Ovary (tissue), 9 donors: ENCODE results near the gene GRM3. TPM values are rescaled to one million over a fixed set of nuclear protein-coding genes. Genes with fewer than 3 reads are reported as not detected.

Experiments
- DNase-seq, 5 donors: peaks; one replicate each; pipeline ENCODE4 v3.0.0-alpha.2; 2019 to 2020
- H3K27ac ChIP-seq, 2 donors: fragments of 200-600 bp; one replicate each; pipeline versions ENCODE4 v1.5.1 to v1.8.0; 2019 to 2022
- H3K27me3 ChIP-seq: fragments of 200-600 bp; one replicate; pipeline ENCODE4 v1.8.0; 2022
- H3K36me3 ChIP-seq: fragments of 200-600 bp; sonication (generic); one replicate; pipeline ENCODE4 v1.5.1; 2019
- H3K4me1 ChIP-seq: one replicate; pipeline ENCODE4 v1.8.1; 2013; ENCODE audit warnings: mild to moderate bottlenecking, moderate library complexity; ENCODE audit not compliant: insufficient read depth
- H3K4me3 ChIP-seq: fragments of 200-600 bp; sonication (generic); one replicate; pipeline ENCODE4 v1.5.1; 2017
- H3K9me3 ChIP-seq, 2 donors: fragments of 200-600 bp in 1 of 2; sonication (generic) in 1 of 2; one replicate each; pipeline versions ENCODE4 v1.5.1 to v1.8.1; 2013 to 2019; ENCODE audit warnings: mild to moderate bottlenecking in 1 of 2, moderate library complexity in 1 of 2
- EP300 ChIP-seq: sonication (generic); formaldehyde crosslinking; IDR thresholded peaks from one replicate; pipeline ENCODE4 v1.6.1; 2017; ENCODE audit warnings: antibody characterized with exemption
- POLR2A ChIP-seq: fragments of 450-650 bp; IDR thresholded peaks from one replicate; pipeline ENCODE4 v1.6.1; 2017; ENCODE audit warnings: antibody characterized with exemption, mild to moderate bottlenecking, moderate library complexity
- WGBS, 3 donors: extraction: QIAGEN DNeasy Blood & Tissue Kit in 1 of 3; methylation state at CpG; one replicate each; pipeline versions ENCODE4 v1.1.5 to v1.1.7; 2013 to 2017; 5-methylcytosine and 5-hydroxymethylcytosine counted together
- intact Hi-C, 4 donors: fragments of 100-400 bp; cut with DNase I; formaldehyde crosslinking; loops; one replicate each; pipeline versions ENCODE4 v1.11.0 to v1.15.1; 2022 to 2023
- polyA plus RNA-seq, 2 donors: library from polyadenylated mRNA; stranded (reverse); fragments of 200-250 nt in 1 of 2; fragments of 350-450 nt in 1 of 2; fragmentation: Illumina TruSeq in 1 of 2; extraction: RNeasy Lipid Tissue Mini Kit (QIAGEN cat#74804) in 1 of 2; gene quantifications; one replicate each; pipeline ENCODE4 v1.2.3, GENCODE V29; 2013 to 2014
- total RNA-seq, 7 donors: library from RNA; depleted of rRNA in 2 of 7; stranded (reverse); fragments of >200 nt in 2 of 7; fragmentation: NEBNext Ultra II Directional in 3 of 7; extraction: Animal tissue kit (Norgen Biotek cat#: 25700) in 3 of 7; gene quantifications; one replicate each; pipeline versions ENCODE4 v1.1.0 to v1.2.4, GENCODE V29; 2016 to 2023
- TF ChIP-seq, protein P1 (sequence below), 3 donors: fragments of 450-650 bp in 2 of 3; fragments of 200-600 bp in 1 of 3; IDR thresholded peaks; one replicate each; pipeline versions ENCODE4 v1.5.1 to v1.8.0; 2016 to 2022; ENCODE audit warnings: antibody characterized with exemption in 3 of 3, mild to moderate bottlenecking in 1 of 3
- donor health status: DM: no; HTN: no; CAD: no; lungs with moderate emphysema.
- donor health status: DM: no; HTN: no; CAD: no.
- donor health status: Bipolar disorder and iron deficiency.
- donor health status: DM: yes; HTN: yes; CAD: no.
- donor health status: DM: no; HTN: no; CAD: no.
- donor health status: DM: yes; HTN: yes; CAD: no.

Gene GRM3
- total and polyA plus RNA-seq, 9 donors: 0.10 to 0.11 TPM; not detected in 7

- H3K4me1 ChIP-seq: no peaks in the 10 kb centered on the region
- intact Hi-C loops: no loop called here
- WGBS, 3 donors: 86 to 92% (median 90%) methylated on average over 3 of the region's 3 CpGs
These were observed 245.8 kb downstream of the GRM3 start for GRCh38 chr7:86889501-86889900.

GRCh38 chr7:86898171-86898570, 254.5 kb downstream of the GRM3 start:
- peaks cover 3% of the 10 kb centered on the region for H3K4me1 ChIP-seq
- no peaks in the 10 kb centered on the region for H3K36me3 ChIP-seq
- 89 to 92% (median 91%) methylated on average over 2 of the region's 2 CpGs for WGBS, 3 donors
- intact Hi-C loops: no loop called here
- no peaks in the 10 kb centered on the region for H3K27me3 ChIP-seq
- DNase-seq: no peak
- no peak overlapping the region for H3K4me3 ChIP-seq
- no peaks in the 10 kb centered on the region for H3K9me3 ChIP-seq
- no peak overlapping the region for H3K27ac ChIP-seq
- TF ChIP-seq POLR2A (no peak), EP300 (no peak)
- TF ChIP-seq, protein P1, sequence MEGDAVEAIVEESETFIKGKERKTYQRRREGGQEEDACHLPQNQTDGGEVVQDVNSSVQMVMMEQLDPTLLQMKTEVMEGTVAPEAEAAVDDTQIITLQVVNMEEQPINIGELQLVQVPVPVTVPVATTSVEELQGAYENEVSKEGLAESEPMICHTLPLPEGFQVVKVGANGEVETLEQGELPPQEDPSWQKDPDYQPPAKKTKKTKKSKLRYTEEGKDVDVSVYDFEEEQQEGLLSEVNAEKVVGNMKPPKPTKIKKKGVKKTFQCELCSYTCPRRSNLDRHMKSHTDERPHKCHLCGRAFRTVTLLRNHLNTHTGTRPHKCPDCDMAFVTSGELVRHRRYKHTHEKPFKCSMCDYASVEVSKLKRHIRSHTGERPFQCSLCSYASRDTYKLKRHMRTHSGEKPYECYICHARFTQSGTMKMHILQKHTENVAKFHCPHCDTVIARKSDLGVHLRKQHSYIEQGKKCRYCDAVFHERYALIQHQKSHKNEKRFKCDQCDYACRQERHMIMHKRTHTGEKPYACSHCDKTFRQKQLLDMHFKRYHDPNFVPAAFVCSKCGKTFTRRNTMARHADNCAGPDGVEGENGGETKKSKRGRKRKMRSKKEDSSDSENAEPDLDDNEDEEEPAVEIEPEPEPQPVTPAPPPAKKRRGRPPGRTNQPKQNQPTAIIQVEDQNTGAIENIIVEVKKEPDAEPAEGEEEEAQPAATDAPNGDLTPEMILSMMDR (IDR thresholded peaks at IDR 0.05): no peak

More at GRCh38 chr7:86889501-86889900, 245.8 kb downstream of the GRM3 start:
- H3K4me3 ChIP-seq: no peak overlapping the region
- no peaks in the 10 kb centered on the region for H3K36me3 ChIP-seq
- TF ChIP-seq, protein P1 (IDR thresholded peaks at IDR 0.05): no peak
- TF ChIP-seq EP300 (no peak), POLR2A (no peak)
- H3K27ac ChIP-seq: no peak overlapping the region
- DNase-seq: no peak
- no peaks in the 10 kb centered on the region for H3K27me3 ChIP-seq
- no peaks in the 10 kb centered on the region for H3K9me3 ChIP-seq

DNA sequence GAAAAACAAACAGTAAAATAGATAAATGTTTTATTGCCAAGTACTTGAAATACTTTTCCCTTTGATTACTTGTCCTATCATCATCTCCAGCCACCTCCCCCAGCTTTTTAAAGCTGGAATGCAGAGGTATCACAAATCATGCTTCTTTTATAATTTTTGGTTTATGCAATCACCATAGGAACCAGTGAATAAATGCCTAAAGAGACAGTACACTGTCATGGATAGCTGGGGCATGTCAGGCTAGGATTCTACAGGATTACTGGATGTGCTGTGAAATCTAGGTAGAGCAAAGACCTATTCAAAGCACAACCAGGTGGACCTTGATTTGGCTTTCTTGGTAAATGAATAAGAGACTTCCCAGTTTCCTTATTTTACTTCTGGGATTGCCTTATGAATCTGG, 257.2 kb downstream of the GRM3 start:
- TF ChIP-seq, protein P1 (IDR thresholded peaks at IDR 0.05): no peak
- TF ChIP-seq POLR2A (no peak), EP300 (no peak)
- H3K36me3 ChIP-seq: no peaks in the 10 kb centered on the region
- H3K4me1 ChIP-seq: peaks cover 3% of the 10 kb centered on the region
- no peaks in the 10 kb centered on the region for H3K9me3 ChIP-seq
- no peak overlapping the region for H3K4me3 ChIP-seq
- no peak overlapping the region for H3K27ac ChIP-seq
- intact Hi-C loops: no loop called here
- no peaks in the 10 kb centered on the region for H3K27me3 ChIP-seq
- DNase-seq: no peak

GRCh38 chr7:86904949-86905834, 261.5 kb downstream of the GRM3 start:
- Histone ChIP-seq H3K27ac (no peak overlapping the region), H3K9me3 (no peaks in the 10 kb centered on the region), H3K4me1 (no peaks in the 10 kb centered on the region), H3K27me3 (no peaks in the 10 kb centered on the region), H3K4me3 (no peak overlapping the region), H3K36me3 (no peaks in the 10 kb centered on the region)
- DNase-seq: no peak
- 13 to 27% (median 16%) methylated on average over 3 of the region's 3 CpGs for WGBS, 3 donors
- TF ChIP-seq, protein P1 (IDR thresholded peaks at IDR 0.05): no peak
- no peak for TF ChIP-seq EP300
- no peak for TF ChIP-seq POLR2A
- intact Hi-C loops: no loop called here
